ENCODE measurements around the gene NEK5. TPM values are rescaled to one million over a fixed set of nuclear protein-coding genes. Genes with fewer than 3 reads are reported as not detected.

The NEK5 gene
- total and polyA plus RNA-seq, 2 of the 8 experiments (the other 6 are each of a cell fraction or from before 2014, with no cell fraction given), result 0.12 to 0.35 TPM

DNA sequence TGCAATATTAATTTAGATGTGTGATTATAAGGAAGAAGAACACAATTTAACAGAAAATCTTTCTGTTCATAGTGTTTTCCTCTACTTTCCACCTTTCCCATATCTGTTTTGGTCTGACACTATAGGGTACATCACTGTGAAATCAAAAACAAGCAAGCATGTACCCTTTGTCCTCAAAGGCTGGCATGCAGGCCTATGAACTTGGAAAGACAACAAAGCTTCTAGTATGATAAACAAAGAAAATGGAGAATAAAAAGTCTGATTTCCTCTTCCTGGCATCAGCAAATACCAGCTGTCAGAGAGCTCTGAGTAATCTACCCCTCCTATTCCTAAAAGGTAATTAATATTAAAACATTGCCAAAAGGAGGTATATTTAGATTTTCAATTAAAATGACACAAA is 36.1 kb upstream of the NEK5 start:
- no peak overlapping the region for H3K27ac ChIP-seq (ENCODE audit: low read depth, low read length)
- no peak overlapping the region for H2BK20ac ChIP-seq (ENCODE audit: low read length)
- no peaks in the 10 kb centered on the region for H3K79me2 ChIP-seq (ENCODE audit: control insufficient read depth in 1 of 2, insufficient read depth in 2 of 2, low read length in 2 of 2)
- peaks cover 0 to under 1% of the 10 kb centered on the region in 2 experiments; a peak in 1 of 4 replicates for H3K9me3 ChIP-seq (ENCODE audit: insufficient read depth in 2 of 2, low read depth in 1 of 2, low read length in 1 of 2)
- peaks cover 1 to 3% (median 2%) of the 10 kb centered on the region in 4 experiments for H3K27me3 ChIP-seq (replicated peaks in 1 of 4; ENCODE audit: control insufficient read depth in 3 of 4, extremely low read depth in 1 of 4, insufficient read depth in 3 of 4, low read length in 3 of 4)
- no peak overlapping the region for H2BK12ac ChIP-seq (ENCODE audit: low read depth, low read length)
- no peak overlapping the region for H3K4me3 ChIP-seq (ENCODE audit: extremely low read depth in 1 of 4, insufficient read depth in 2 of 4, low read depth in 3 of 4, low read length in 4 of 4)
- H3K4me2 ChIP-seq (ENCODE audit: insufficient read depth in 1 of 2, low read depth in 2 of 2, low read length in 2 of 2), result no peak overlapping the region
- H4K91ac ChIP-seq (replicated peaks; ENCODE audit: insufficient read length, low read length), result no peak overlapping the region
- H4K8ac ChIP-seq (ENCODE audit: extremely low read depth, insufficient read depth, low read length), result no peak overlapping the region
- H2BK5ac ChIP-seq (ENCODE audit: low read depth, low read length), result no peak overlapping the region
- no peak overlapping the region for H4K5ac ChIP-seq (ENCODE audit: insufficient read length, low read depth, low read length)
- no peak overlapping the region for H3K9ac ChIP-seq (replicated peaks in 1 of 4; ENCODE audit: extremely low read depth in 1 of 4, low read depth in 3 of 4, low read length in 3 of 4)
- H2AFZ ChIP-seq (ENCODE audit: low read length), result no peak overlapping the region
- peaks cover 0 to 15% (median 4%) of the 10 kb centered on the region in 4 experiments; a peak in 4 of 8 replicates for H3K36me3 ChIP-seq (ENCODE audit: control insufficient read depth in 2 of 4, insufficient read depth in 4 of 4, low read length in 3 of 4)
- H3K14ac ChIP-seq (ENCODE audit: insufficient read length), result no peak overlapping the region
- DNase-seq (ENCODE audit: low read depth in 1 of 2, low spot score in 2 of 2) (no peak), FAIRE-seq (no peak)
- no peak overlapping the region for H3K18ac ChIP-seq (ENCODE audit: extremely low read depth, low read length)
- CTCF ChIA-PET (ENCODE audit: partially characterized antibody), result interaction anchor here (0.8 to 1.2 kb wide), 4 partner anchors 9 to 286 kb away, joined by 3 read pairs; no protein-coding TSS in a partner anchor
- no peaks in the 10 kb centered on the region for H4K20me1 ChIP-seq (replicated peaks in 1 of 2; ENCODE audit: control insufficient read depth in 1 of 2, insufficient read depth in 2 of 2, low read length in 2 of 2)
- no peak overlapping the region for H2BK120ac ChIP-seq (replicated peaks; ENCODE audit: low read depth, low read length)
- H3K23me2 ChIP-seq (ENCODE audit: low read depth, low read length), result no peaks in the 10 kb centered on the region
- H2BK15ac ChIP-seq (ENCODE audit: low read length), result no peak overlapping the region
- no peak overlapping the region for H3K23ac ChIP-seq (ENCODE audit: insufficient read length)
- no peak overlapping the region for H3K56ac ChIP-seq (replicated peaks; ENCODE audit: insufficient read length, low read depth, low read length)
- H3K4me1 ChIP-seq (replicated peaks in 1 of 4; ENCODE audit: control insufficient read depth in 3 of 4, insufficient read depth in 4 of 4, low read length in 3 of 4), result no peaks in the 10 kb centered on the region; a peak in 1 of 7 replicates
- H3K79me1 ChIP-seq (ENCODE audit: low read depth, low read length), result no peaks in the 10 kb centered on the region
- H2AK5ac ChIP-seq (ENCODE audit: low read depth, low read length), result no peak overlapping the region
- H3K4ac ChIP-seq (replicated peaks; ENCODE audit: insufficient read length, low read depth, low read length), result no peak overlapping the region
- POLR2A ChIA-PET (ENCODE audit: partially characterized antibody), result no interaction called here
- TF ChIP-seq SIX5 (IDR thresholded peaks at IDR 0.05; ENCODE audit: low read depth, low read length) (no peak), TCF12 (IDR thresholded peaks at IDR 0.05; ENCODE audit: low read depth, low read length) (no peak), NANOG (IDR thresholded peaks at IDR 0.05; ENCODE audit: insufficient read depth, low read depth, low read length, poor library complexity, severe bottlenecking) (no peak), BCL11A (IDR thresholded peaks at IDR 0.05; ENCODE audit: low read depth in 2 of 2, low read length in 2 of 2) (no peak)
- TF ChIP-seq, protein P1, sequence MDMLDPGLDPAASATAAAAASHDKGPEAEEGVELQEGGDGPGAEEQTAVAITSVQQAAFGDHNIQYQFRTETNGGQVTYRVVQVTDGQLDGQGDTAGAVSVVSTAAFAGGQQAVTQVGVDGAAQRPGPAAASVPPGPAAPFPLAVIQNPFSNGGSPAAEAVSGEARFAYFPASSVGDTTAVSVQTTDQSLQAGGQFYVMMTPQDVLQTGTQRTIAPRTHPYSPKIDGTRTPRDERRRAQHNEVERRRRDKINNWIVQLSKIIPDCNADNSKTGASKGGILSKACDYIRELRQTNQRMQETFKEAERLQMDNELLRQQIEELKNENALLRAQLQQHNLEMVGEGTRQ (IDR thresholded peaks at IDR 0.05; ENCODE audit: low read length), result no peak

All from H1 (cell line).